Measurements from ENCODE around the gene TMEM87A.

DNA sequence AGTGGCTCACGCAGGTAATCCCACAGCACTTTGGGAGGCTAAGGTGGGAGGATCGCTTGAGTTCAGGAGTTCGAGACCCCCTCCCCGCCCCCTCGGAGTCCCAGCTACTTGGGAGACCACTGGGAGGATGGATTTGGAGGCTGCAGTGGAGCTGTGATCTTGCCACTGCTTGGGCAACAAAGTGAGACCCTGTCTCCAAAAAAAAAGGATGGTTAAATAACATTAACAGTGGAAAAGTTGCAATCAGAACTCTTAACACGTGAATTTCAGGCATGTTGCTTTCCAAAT lies 1.4 kb upstream of the TMEM87A start:
- TF ChIP-seq, protein P1, sequence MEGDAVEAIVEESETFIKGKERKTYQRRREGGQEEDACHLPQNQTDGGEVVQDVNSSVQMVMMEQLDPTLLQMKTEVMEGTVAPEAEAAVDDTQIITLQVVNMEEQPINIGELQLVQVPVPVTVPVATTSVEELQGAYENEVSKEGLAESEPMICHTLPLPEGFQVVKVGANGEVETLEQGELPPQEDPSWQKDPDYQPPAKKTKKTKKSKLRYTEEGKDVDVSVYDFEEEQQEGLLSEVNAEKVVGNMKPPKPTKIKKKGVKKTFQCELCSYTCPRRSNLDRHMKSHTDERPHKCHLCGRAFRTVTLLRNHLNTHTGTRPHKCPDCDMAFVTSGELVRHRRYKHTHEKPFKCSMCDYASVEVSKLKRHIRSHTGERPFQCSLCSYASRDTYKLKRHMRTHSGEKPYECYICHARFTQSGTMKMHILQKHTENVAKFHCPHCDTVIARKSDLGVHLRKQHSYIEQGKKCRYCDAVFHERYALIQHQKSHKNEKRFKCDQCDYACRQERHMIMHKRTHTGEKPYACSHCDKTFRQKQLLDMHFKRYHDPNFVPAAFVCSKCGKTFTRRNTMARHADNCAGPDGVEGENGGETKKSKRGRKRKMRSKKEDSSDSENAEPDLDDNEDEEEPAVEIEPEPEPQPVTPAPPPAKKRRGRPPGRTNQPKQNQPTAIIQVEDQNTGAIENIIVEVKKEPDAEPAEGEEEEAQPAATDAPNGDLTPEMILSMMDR (IDR thresholded peaks at IDR 0.05): no peak
- no peak for TF ChIP-seq POLR2A (IDR thresholded peaks at IDR 0.05)
